ENCODE measurements around the gene ASTN2.

GRCh38 chr9:116460026-116460425, 954.8 kb downstream of the ASTN2 start:
- TF ChIP-seq, protein P1, sequence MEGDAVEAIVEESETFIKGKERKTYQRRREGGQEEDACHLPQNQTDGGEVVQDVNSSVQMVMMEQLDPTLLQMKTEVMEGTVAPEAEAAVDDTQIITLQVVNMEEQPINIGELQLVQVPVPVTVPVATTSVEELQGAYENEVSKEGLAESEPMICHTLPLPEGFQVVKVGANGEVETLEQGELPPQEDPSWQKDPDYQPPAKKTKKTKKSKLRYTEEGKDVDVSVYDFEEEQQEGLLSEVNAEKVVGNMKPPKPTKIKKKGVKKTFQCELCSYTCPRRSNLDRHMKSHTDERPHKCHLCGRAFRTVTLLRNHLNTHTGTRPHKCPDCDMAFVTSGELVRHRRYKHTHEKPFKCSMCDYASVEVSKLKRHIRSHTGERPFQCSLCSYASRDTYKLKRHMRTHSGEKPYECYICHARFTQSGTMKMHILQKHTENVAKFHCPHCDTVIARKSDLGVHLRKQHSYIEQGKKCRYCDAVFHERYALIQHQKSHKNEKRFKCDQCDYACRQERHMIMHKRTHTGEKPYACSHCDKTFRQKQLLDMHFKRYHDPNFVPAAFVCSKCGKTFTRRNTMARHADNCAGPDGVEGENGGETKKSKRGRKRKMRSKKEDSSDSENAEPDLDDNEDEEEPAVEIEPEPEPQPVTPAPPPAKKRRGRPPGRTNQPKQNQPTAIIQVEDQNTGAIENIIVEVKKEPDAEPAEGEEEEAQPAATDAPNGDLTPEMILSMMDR (conservative IDR thresholded peaks at IDR 0.05; ENCODE audit: low read length): no peak
- no peak for TF ChIP-seq EZH2phosphoT487 (IDR thresholded peaks at IDR 0.05; ENCODE audit: borderline replicate concordance, low read depth, low read length)
